Ovary (tissue), 3 donors: ENCODE data around the gene CNP.

ENCODE experiments used
- POLR2A ChIP-seq: fragments of 450-650 bp; IDR thresholded peaks from one replicate; pipeline ENCODE4 v1.6.1; 2017; ENCODE audit warnings: antibody characterized with exemption, mild to moderate bottlenecking, moderate library complexity
- TF ChIP-seq, protein P1 (sequence below), 3 donors: fragments of 450-650 bp in 2 of 3; fragments of 200-600 bp in 1 of 3; IDR thresholded peaks; one replicate each; pipeline versions ENCODE4 v1.5.1 to v1.8.0; 2016 to 2022; ENCODE audit warnings: antibody characterized with exemption in 3 of 3, mild to moderate bottlenecking in 1 of 3
- donor health status: DM: no; HTN: no; CAD: no.

DNA sequence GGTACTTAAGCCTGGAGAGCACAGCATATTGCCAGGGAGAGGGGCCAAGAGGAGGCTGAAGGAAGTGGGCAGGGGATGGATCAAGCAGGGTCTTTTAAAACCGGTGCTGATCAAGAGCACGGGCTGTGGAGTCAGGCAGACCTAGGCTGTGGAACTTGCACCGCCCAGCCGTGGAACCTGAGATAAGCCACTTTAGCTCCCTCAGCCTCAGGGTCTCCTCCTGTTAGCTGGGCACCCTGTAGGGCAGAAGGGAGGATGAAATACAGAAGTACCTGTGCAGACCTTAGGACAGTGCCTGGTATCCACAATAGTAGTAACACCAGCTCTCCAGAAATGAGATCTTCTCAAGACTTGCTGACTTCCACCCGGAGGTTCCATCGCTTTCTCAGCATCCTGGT, 26.9 kb upstream of the CNP start:
- TF ChIP-seq, protein P1, sequence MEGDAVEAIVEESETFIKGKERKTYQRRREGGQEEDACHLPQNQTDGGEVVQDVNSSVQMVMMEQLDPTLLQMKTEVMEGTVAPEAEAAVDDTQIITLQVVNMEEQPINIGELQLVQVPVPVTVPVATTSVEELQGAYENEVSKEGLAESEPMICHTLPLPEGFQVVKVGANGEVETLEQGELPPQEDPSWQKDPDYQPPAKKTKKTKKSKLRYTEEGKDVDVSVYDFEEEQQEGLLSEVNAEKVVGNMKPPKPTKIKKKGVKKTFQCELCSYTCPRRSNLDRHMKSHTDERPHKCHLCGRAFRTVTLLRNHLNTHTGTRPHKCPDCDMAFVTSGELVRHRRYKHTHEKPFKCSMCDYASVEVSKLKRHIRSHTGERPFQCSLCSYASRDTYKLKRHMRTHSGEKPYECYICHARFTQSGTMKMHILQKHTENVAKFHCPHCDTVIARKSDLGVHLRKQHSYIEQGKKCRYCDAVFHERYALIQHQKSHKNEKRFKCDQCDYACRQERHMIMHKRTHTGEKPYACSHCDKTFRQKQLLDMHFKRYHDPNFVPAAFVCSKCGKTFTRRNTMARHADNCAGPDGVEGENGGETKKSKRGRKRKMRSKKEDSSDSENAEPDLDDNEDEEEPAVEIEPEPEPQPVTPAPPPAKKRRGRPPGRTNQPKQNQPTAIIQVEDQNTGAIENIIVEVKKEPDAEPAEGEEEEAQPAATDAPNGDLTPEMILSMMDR (IDR thresholded peaks at IDR 0.05): no peak
- no peak for TF ChIP-seq POLR2A
